ENCODE data around the gene TMEM214.

DNA sequence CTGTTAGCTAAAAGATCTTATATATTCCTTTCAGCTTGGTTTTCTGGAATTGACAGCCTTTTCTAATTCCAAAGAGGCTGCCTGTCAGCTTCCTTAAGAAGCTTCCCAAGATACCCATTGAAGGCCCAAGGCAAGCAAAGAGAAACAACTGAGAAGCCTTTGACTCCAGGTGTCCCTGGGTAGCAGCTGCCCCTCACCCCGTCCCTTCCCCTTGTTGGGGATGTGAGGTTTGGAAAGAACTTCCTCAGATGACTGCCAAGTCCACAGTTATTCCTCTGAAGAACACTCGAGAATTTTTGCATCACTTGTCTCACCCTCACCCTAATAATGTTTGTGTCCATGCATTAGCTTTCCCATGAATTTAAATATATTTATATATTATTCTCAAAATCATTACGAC, 49.0 kb upstream of the TMEM214 start:
- TF ChIP-seq CTCF (IDR thresholded peaks at IDR 0.05) (no peak), POLR2A (IDR thresholded peaks at IDR 0.05) (no peak)
